Measurements from ENCODE around the gene KMT2C.

Gene KMT2C

DNA sequence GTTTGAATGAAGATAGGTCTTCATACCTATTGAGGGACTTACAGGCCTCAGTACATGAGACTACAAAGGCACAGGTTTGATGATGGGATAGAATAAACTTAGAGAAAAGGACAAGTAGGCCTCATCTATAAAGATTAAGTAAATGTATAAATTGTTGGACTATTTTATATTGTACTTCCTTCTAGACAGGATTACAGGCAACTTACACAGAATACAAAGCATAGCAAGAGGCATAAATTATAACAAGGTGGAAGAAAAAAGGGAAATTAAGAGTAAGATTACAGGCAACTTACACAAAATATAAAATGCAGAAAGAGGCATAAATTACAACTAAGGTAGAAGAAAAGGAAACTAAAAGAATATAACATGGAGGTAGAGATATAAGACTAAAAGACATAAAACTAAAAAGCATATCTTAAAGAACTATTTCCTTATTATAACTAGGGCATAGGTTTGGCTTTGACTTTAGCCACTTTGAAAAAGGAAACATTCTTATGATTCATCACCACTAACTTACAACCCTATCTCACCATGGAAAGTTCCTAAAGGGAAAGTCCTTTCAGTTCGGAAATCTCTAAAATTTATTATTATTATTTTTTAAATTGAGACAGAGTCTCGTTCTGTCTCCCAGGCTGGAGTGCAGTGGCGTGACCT, 257.3 kb downstream of the KMT2C start:
- no peak for TF ChIP-seq CTCF (IDR thresholded peaks at IDR 0.05; ENCODE audit: insufficient read depth, low read depth, low read length, missing control alignments)
- DNase-seq (ENCODE audit: low read depth): no peak
- H3K4me3 ChIP-seq (ENCODE audit: low read length): no peak overlapping the region

DNA sequence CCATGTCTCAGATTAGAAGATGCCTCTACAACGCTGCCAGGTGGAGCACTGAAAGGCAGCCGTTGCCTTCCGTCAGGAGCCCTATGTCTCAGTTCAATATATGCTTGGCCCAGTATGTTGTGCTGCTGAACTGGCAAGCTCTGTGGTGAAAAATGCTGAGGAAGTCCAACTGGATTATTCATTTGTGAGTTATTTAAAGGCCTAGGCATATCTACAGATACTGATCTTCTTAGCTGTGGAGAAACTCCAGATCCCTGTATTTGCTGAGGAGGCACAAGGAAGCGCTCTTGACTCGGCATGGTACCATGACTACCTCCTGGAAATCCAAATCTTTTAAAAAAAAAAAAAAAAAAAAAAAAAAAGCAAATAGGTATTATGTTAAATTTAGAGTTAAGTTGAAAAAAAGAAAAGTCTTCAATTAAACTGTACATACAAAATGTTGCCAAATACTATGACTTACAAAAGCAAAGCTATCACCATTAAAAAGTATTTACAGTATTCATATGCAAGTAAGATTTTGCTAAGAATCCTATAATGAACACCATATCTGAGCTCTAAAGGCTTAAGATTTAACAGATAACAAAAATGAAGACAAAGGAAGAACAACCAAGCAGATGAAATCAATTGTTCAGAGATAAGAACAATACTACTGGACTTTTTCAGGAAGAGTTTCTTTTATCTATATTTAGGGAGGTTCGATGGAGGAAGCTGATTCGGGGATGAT, 258.0 kb downstream of the KMT2C start:
- no peak for TF ChIP-seq CTCF (IDR thresholded peaks at IDR 0.05; ENCODE audit: insufficient read depth, low read depth, low read length, missing control alignments)
- no peak for DNase-seq (ENCODE audit: low read depth)
- H3K4me3 ChIP-seq (ENCODE audit: low read length): no peak overlapping the region

GRCh38 chr7:152176797-152177196, 259.0 kb downstream of the KMT2C start:
- DNase-seq (ENCODE audit: low read depth): no peak
- no peak overlapping the region for H3K4me3 ChIP-seq (ENCODE audit: low read length)
- TF ChIP-seq CTCF (IDR thresholded peaks at IDR 0.05; ENCODE audit: insufficient read depth, low read depth, low read length, missing control alignments): no peak

DNA sequence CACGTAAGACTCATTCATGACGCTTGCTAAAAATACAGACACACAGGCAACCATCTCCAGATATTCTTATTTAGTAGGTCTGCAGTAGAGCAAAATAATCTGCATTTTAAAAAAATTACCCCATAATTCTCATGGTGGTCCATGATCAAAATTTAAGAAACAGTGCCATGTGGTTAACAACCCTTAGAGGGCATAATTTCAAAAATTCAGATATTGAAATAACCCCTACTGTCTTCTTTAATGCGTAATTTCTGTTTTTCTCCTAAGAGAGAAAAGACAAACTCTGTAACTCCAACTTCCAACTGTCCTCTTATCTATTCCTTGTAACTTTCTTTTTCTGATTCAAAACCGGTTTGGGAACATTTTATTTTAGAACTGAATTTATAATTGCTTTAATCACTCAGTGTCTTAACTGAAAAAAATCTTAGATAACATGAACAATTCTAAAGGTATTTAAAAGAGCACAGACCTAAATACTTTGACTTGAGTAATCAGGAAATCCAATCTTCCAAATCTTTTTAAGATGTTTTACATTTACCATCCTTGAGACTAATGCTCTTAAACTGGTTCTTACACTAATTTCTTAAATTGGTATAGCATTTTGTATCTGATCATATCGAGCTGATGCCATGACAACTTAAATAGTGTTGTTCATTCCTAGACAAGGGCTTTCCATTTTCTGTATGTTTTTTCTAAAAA, 262.3 kb downstream of the KMT2C start:
- no peak for DNase-seq (ENCODE audit: low read depth)
- H3K4me3 ChIP-seq (ENCODE audit: low read length): no peak overlapping the region
- no peak for TF ChIP-seq CTCF (IDR thresholded peaks at IDR 0.05; ENCODE audit: insufficient read depth, low read depth, low read length, missing control alignments)

- no peak for TF ChIP-seq CTCF (IDR thresholded peaks at IDR 0.05; ENCODE audit: insufficient read depth, low read depth, low read length, missing control alignments)
- no peak overlapping the region for H3K4me3 ChIP-seq (ENCODE audit: low read length)
- DNase-seq (ENCODE audit: low read depth): peak; percentile 5
These were observed 273.5 kb downstream of the KMT2C start for GRCh38 chr7:152162287-152162686.

GRCh38 chr7:152161171-152161570, 274.6 kb downstream of the KMT2C start:
- H3K4me3 ChIP-seq (ENCODE audit: low read length): no peak overlapping the region
- no peak for TF ChIP-seq CTCF (IDR thresholded peaks at IDR 0.05; ENCODE audit: insufficient read depth, low read depth, low read length, missing control alignments)
- DNase-seq (ENCODE audit: low read depth): no peak
